GM21390 (cell line): ENCODE results near the gene WNT4.

ENCODE experiments used
- ATAC-seq: cut with Tn5 transposase; IDR thresholded peaks from one replicate; pipeline ENCODE4 v1.9.1; 2021; ENCODE audit not compliant: unreplicated experiment

Gene WNT4

GRCh38 chr1:22143065-22144033, at the start of gene WNT4:
TSS of gene WNT4 (minus strand) at chr1:22143097. CDS start at chr1:22142922, 175 bp downstream.
- ATAC-seq = no peak

GRCh38 chr1:22190731-22191130, 47.8 kb upstream of the WNT4 start:
- ATAC-seq = no peak

DNA sequence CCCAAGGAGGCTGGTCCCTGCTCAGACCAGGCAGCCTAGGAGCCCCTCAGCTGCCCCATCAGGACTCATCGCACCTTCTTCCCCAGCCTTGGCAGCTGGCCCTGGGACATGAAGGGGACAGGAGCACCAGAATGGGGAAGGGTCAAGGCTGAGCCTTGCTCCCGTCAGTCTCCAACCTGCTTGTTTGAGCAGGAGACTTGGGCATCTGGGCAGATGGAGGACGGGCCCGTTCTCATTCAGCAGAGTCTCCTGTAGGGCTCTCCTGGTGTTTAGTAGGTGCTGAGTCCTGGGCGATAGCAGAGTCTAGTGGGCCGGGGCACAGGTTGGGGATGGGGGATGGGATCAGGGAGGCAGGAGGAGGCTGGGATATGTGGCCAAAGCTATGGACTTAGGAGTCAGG, 47.4 kb upstream of the WNT4 start:
- no peak for ATAC-seq

DNA sequence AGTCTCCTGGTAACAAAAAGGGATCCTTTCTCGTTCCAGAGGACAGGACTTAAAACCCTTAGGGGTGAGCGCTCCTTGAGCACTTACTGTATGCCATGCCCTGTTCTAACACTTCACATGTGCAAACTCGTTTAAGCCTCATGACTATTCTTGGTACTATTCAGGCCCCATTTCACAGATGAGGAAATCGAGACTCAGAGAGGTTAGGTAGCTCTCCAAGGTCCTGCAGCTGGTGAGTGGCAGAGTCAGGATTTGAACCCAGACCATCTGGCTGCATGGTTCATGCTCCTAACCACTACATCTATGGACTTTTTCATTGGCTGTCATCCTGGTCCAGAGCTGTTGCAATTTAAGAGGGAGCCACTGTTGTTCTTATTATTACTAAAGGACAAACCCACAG, 46.7 kb upstream of the WNT4 start:
- no peak for ATAC-seq

DNA sequence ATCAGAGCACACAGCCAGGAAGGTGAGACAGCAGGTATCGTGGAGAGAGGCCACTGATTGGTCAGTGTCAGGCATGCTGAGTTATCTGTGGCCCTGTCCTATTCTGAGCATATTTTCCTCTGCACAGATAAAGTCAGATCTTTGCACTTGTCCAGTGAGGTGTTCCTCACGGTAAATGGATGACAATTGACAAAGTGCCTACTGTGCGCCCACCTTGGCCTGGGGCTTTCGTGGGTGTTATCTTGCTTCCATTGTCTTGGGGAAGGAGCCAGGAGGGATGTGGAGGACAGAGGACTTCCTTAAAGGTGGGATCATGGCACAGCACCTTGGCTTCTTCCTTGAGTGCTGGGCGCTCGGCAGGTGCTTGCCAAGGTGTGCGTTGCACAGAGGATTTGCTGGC, 46.0 kb upstream of the WNT4 start:
- ATAC-seq = no peak

DNA sequence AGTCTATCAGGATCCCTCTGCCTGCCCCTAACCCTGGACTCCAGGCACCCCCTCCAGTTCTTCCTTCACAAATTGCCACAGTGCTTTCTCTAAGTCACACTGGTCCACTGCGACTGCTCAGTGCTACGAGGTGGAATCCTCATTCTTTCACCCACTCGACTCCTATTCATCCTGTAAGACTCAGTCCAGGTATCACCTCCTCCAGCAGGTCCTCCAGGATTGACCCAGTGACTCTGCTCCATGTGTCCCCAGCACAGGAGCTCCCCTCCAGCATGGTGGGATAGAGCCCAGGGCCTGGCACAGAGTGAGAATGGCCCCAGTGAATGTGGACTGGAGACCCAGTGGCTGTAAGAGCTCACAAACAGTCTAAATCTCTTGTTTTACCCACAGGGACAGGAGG, 45.5 kb upstream of the WNT4 start:
- no peak for ATAC-seq

GRCh38 chr1:22186311-22186710, 43.4 kb upstream of the WNT4 start:
- ATAC-seq = no peak

DNA sequence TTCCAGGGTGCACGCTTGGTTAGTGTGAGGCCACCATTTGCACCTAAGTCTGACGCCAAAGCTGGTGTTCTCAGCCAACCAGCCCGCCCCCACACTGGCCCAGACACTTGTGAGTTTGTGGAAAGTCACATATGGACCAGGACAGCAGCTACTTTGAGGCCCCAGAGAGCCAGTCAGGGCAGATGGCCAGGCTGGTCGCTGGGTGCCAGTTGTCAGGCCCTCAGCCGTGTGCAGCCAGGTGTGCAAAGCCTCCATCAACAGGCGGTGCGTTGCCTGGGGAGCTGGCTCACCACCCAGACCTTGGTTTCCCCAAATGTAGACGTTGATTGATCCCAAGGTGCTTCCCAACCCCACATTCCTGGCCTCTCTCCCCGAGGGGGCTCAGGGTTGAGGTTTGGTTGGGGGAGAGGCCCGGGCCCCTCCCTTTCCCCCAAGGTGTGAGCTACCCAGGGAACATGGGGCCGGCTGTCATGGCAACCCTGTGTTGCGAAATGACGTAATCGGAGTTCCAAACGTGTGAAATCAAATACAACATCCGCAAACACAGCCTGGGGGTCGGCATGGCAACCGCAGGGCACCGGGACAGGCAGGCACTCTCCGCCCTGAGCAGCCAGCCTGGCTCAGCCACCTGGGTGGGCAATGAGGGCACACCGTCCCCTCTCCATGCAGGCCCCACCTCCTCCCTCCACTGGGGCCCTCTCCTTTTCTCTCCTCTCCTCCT, 42.2 kb upstream of the WNT4 start:
- ATAC-seq = no peak

DNA sequence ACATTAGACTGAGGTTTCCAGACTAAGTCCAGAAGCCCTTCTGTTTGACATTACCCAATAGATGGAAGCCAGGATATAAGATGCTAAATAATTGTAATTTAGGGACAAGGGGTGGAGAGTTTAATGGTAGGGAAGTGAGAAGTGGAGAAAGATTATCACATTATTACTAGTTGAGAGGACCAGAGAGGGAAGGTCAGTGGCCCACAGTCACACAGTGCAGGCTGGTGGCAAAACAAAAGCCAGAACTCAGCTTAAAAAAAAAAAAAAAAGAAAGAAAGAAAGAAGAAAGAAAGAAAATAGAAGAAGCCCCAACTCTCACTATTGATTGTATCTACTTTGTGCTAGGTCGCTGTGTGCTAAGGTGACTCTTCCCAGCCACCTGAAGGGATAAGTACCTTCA, 41.6 kb upstream of the WNT4 start:
- ATAC-seq = no peak

DNA sequence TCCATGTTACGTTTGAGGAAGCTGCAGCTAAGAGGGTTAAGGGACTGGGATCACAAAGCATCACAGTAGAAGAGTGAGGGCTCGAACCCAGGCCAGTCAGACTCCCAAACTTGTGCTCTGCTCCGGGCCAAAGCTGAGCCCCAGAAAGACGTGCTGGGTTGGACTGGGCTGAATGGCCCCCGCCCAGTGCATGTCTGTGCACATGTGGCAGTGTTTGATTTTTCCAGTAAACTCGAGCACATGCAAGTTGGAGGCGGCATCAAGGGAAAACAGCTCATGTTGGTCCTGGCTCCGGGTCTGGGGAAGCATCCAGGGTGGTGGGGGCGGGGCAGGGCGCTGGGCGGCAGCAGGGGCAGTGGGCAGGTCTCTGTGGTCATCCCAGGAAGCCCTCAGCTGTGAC, 39.8 kb upstream of the WNT4 start:
- ATAC-seq = no peak

GRCh38 chr1:22179197-22179803, 36.4 kb upstream of the WNT4 start:
- no peak for ATAC-seq

DNA sequence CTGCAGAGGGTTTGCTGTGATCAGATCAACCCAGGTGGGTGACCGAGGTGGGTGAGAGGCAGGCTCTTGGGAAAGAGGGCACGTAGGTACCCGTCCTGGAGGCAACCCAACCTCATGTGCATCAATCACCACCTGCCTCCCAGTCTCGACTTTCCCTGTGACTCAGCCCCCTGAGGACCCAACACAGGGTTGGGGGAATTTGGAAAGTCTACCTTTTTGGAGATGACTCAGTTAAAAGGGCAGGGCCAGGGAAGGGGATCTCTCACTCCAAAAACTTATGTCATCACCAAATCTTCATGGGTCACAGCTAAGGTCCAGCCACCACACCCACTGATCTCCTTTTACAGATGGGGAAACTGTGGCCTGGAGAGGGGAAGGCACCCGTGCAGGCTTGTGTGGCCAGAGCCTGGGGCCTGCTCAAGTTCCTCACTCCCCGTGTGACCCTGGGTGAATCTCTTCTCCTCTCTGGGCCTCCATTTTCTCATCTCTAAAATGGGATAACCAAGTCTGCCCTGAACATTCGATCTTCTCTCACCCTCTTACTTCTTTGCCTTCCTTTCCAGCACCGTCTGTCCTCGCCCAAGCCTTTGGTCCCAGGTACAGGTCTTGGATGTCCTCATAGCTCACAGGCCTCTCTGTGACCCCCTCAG, 34.6 kb upstream of the WNT4 start:
- ATAC-seq = no peak

GRCh38 chr1:22176258-22176657, 33.4 kb upstream of the WNT4 start:
- no peak for ATAC-seq

DNA sequence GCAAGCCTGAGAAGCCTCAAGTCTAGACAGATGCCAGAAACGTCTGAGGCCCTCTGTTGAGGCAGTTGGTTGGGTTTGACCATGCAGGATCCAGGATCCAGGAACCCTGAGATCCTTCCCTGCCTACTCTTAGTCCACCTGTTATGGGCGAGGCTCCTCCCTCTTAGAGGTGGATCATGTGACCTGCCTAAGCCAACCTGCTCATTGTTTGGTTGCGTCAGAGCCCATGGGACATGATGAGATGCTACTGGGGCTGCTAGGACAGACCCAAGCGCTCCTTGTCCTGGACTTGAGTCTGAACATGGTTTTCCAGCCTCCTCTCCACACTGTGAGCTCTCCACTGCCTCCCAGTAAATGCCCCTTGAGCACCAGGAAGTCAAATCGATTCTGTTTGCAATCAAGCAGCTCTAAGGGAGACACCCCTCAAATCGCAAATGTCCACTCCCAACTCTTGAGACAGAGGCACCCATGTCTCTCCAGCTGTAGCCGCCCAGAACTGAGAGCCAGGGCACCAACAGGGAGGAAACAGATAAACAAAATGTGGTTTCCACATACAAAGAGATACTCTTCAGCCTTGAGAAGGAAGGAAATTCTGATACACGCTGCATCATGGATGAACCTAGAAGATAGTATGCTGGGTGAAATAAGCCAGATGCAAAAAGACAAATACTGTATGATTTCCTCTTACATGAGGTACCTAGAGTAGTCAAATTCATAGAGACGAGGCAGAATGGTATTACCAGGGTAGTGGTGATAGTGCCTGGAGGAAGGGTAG, 31.7 kb upstream of the WNT4 start:
- ATAC-seq = no peak

GRCh38 chr1:22171951-22172715, 29.2 kb upstream of the WNT4 start:
- no peak for ATAC-seq

DNA sequence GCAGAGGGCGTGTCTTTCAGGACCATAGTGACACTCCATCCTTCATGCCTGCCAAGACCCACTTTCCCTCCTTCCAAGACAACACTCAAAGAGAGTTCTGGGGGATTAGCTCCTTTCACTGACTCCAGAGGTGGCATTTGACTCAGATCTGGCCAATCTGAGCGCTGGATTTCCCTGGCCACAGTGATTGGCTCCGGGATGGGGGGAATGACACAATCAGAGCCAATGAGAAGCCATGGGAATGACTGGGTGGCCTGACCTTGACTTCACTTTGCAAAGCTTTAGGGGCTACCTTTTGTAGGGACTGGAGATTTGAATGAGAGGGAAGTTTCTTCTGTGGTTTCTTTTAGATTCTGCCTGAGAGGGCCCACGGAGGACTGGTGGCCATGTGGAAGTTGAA, 26.9 kb upstream of the WNT4 start:
- ATAC-seq = no peak

- ATAC-seq = no peak
These were observed 25.6 kb upstream of the WNT4 start for GRCh38 chr1:22168412-22168973.

GRCh38 chr1:22166439-22166838, 23.5 kb upstream of the WNT4 start:
- no peak for ATAC-seq
